Measurements from ENCODE around the gene KAZALD1.

DNA sequence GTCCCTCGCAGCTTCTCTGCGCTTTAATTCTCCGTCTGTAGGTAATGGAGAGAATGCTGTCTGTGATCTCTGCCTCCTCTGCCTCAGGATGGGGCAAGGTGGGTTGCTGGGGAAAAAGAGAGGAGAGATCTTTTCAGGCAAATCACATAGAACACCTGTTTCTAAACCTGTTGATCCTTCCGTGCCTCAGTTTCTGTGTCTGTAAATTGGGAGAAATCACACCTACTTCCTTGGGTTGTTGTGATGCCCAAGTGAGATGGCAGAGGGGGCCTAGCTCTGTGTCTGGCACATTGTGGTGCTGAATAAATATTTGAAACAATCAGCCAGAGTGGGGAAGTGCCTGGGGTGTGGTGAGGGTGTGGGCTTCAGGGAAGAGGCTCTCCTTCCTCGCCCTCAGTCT, 28.8 kb downstream of the KAZALD1 start:
- TF ChIP-seq, protein P1, sequence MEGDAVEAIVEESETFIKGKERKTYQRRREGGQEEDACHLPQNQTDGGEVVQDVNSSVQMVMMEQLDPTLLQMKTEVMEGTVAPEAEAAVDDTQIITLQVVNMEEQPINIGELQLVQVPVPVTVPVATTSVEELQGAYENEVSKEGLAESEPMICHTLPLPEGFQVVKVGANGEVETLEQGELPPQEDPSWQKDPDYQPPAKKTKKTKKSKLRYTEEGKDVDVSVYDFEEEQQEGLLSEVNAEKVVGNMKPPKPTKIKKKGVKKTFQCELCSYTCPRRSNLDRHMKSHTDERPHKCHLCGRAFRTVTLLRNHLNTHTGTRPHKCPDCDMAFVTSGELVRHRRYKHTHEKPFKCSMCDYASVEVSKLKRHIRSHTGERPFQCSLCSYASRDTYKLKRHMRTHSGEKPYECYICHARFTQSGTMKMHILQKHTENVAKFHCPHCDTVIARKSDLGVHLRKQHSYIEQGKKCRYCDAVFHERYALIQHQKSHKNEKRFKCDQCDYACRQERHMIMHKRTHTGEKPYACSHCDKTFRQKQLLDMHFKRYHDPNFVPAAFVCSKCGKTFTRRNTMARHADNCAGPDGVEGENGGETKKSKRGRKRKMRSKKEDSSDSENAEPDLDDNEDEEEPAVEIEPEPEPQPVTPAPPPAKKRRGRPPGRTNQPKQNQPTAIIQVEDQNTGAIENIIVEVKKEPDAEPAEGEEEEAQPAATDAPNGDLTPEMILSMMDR (IDR thresholded peaks at IDR 0.05; ENCODE audit: low read depth, low read length): no peak
- TF ChIP-seq EZH2phosphoT487 (IDR thresholded peaks at IDR 0.05; ENCODE audit: low read depth): no peak

All from OCI-LY3 (cell line).